HTERT RPE-1 (cell line): ENCODE results near the gene CANT1.

ENCODE experiments used
- in situ Hi-C: fragments of 300-500 bp; cut with MboI; formaldehyde crosslinking; loops from 4 replicates; pipeline ENCODE4 v1.14.3; 2020; ENCODE audit warnings: low sequenced_read_pairs

CANT1 gene

DNA sequence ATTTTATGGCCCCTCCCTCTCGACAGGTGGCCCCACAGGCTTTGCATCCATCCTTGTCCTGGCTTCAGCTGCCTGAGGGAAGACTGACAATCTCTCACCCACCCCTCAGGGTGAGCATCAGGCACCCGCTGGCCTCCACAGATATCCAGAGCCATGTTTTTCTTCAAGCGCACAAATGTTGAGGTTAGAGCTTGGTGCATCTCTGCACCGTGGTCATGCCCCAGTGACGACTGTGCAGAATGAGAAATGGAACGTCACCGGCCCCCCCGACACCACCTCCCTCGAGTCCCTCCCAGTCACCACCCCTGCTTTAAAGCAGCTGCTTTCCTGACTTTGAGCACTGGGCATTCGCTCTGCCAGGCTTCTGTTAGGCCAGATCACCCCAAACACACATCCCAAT lies 64.6 kb downstream of the CANT1 start:
- in situ Hi-C loops: no loop called here

DNA sequence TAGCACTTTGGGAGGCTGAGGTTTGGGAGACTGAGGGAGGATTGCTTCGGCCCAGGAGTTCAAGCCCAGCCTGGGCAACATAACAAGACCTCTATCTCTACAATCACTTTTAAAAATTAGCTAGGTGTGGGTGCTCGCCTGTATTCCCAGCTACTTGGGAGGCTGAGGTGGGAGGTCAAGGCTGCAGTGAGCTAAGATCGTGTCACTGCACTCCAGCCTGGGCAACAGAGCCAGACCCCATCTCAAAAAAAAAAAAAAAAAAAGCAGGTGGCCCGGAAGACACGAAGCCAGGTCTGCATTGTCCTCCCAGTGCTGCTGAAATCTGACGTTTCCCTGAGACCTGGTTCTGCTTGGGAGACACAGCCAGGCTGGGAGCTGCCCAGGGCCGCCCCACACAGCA lies 65.5 kb downstream of the CANT1 start:
- in situ Hi-C loops: no loop called here
